ENCODE results near the gene MRNIP. TPM values are rescaled to one million over a fixed set of nuclear protein-coding genes. Genes with fewer than 3 reads are reported as not detected.

Gene MRNIP
- total and polyA plus RNA-seq, 2 of the 4 experiments (the other 2 are of a cell fraction): 6.6 to 24.7 TPM

DNA sequence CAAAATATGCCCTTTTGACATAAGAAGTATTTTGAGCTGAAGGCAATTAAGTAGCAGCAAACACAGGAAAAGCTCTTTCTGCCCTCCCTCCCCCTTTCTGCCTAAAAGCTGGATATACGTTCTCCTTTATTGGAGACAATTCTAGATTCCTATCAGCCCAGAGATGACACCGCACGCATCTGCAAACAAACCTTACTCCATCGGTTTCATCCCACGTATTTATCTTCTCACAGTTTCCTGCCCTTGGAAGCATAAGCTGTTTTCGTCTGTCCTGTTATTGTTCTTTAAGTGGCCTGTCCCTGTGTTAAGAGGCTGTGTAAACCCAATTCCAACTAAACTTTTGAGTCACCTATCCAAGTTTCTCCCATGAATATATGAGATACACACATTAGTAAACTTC lies 37.2 kb upstream of the MRNIP start:
- CTCF ChIA-PET: no interaction called here
- intact Hi-C loops (cut with micrococcal nuclease) (no loop called here), in situ Hi-C loops (cut with MboI; ENCODE audit: low sequenced_read_pairs) (no loop called here), dilution Hi-C loops (cut with HindIII; ENCODE audit: low sequenced_read_pairs, unreplicated experiment) (no loop called here)
- H2BK20ac ChIP-seq (ENCODE audit: low read depth, low read length): no peak overlapping the region
- H3K9me3 ChIP-seq (ENCODE audit: control insufficient read depth, insufficient read depth, low read length): no peaks in the 10 kb centered on the region
- no peak for DNase-seq
- no peak for ATAC-seq (ENCODE audit: low read depth)
- POLR2A ChIA-PET (ENCODE audit: unreplicated experiment): no interaction called here
- H2BK15ac ChIP-seq (ENCODE audit: low read depth, low read length): no peak overlapping the region
- H3K4me2 ChIP-seq (ENCODE audit: low read depth, low read length): no peak overlapping the region
- H3K79me1 ChIP-seq (ENCODE audit: low read depth in 1 of 2, low read length in 2 of 2): peaks cover 17 to 24% of the 10 kb centered on the region in 2 experiments
- no peak overlapping the region for H4K5ac ChIP-seq (ENCODE audit: low read depth, low read length)
- H3K27me3 ChIP-seq (ENCODE audit: control insufficient read depth, insufficient read depth, low read length): no peaks in the 10 kb centered on the region
- BruUV-seq (replicated peaks): no TSS peak
- H2AFZ ChIP-seq (replicated peaks; ENCODE audit: low read length, poor library complexity): no peak overlapping the region
- no peak overlapping the region for H3K4me3 ChIP-seq (ENCODE audit: insufficient read depth, low read depth, low read length)
- no peak overlapping the region for H3K9ac ChIP-seq (ENCODE audit: low read depth, low read length)
- no peak overlapping the region for H4K91ac ChIP-seq (ENCODE audit: insufficient read depth, low read depth, low read length)
- H2AK9ac ChIP-seq (replicated peaks; ENCODE audit: low read depth, low read length, poor library complexity): no peak overlapping the region
- H3K36me3 ChIP-seq (ENCODE audit: control insufficient read depth, insufficient read depth, low read length): peaks cover 78% of the 10 kb centered on the region
- TF ChIP-seq CEBPB (IDR thresholded peaks at IDR 0.05; ENCODE audit: low read depth, low read length) (no peak), NFE2L2 (IDR thresholded peaks at IDR 0.05; ENCODE audit: low read depth, low read length) (no peak), FOS (IDR thresholded peaks at IDR 0.05; ENCODE audit: low read depth, low read length) (no peak), MXI1 (IDR thresholded peaks at IDR 0.05; ENCODE audit: borderline replicate concordance, low read depth, low read length) (no peak), RCOR1 (IDR thresholded peaks at IDR 0.05; ENCODE audit: insufficient replicate concordance, low read length) (no peak), MAFK (IDR thresholded peaks at IDR 0.05; ENCODE audit: low read depth, low read length) (no peak), RAD21 (IDR thresholded peaks at IDR 0.05; ENCODE audit: low read length) (no peak), RFX5 (IDR thresholded peaks at IDR 0.05; ENCODE audit: low read depth, low read length) (no peak), BHLHE40 (IDR thresholded peaks at IDR 0.05; ENCODE audit: low read depth, low read length) (no peak), POLR2A (IDR thresholded peaks at IDR 0.05; ENCODE audit: low read depth, low read length) (no peak), CHD1 (IDR thresholded peaks at IDR 0.05; ENCODE audit: low read depth, low read length) (no peak), SMC3 (IDR thresholded peaks at IDR 0.05; ENCODE audit: low read depth, low read length) (no peak)
- TF ChIP-seq, protein P1, sequence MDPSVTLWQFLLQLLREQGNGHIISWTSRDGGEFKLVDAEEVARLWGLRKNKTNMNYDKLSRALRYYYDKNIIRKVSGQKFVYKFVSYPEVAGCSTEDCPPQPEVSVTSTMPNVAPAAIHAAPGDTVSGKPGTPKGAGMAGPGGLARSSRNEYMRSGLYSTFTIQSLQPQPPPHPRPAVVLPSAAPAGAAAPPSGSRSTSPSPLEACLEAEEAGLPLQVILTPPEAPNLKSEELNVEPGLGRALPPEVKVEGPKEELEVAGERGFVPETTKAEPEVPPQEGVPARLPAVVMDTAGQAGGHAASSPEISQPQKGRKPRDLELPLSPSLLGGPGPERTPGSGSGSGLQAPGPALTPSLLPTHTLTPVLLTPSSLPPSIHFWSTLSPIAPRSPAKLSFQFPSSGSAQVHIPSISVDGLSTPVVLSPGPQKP (IDR thresholded peaks at IDR 0.05; ENCODE audit: borderline replicate concordance, low read depth, low read length): no peak
- TF ChIP-seq, protein P2, sequence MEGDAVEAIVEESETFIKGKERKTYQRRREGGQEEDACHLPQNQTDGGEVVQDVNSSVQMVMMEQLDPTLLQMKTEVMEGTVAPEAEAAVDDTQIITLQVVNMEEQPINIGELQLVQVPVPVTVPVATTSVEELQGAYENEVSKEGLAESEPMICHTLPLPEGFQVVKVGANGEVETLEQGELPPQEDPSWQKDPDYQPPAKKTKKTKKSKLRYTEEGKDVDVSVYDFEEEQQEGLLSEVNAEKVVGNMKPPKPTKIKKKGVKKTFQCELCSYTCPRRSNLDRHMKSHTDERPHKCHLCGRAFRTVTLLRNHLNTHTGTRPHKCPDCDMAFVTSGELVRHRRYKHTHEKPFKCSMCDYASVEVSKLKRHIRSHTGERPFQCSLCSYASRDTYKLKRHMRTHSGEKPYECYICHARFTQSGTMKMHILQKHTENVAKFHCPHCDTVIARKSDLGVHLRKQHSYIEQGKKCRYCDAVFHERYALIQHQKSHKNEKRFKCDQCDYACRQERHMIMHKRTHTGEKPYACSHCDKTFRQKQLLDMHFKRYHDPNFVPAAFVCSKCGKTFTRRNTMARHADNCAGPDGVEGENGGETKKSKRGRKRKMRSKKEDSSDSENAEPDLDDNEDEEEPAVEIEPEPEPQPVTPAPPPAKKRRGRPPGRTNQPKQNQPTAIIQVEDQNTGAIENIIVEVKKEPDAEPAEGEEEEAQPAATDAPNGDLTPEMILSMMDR (conservative IDR thresholded peaks at IDR 0.05; ENCODE audit: low read depth, low read length): no peak
- H3K14ac ChIP-seq (replicated peaks; ENCODE audit: low read depth, low read length): no peak overlapping the region
- no peak overlapping the region for H4K8ac ChIP-seq (ENCODE audit: low read depth in 2 of 2, low read length in 2 of 2)
- no peak overlapping the region for H2AK5ac ChIP-seq (ENCODE audit: low read depth, low read length)
- 0 out of 2 replicates have a peak, but pooled peaks cover 4% of the 10 kb centered on the region for H3K9me1 ChIP-seq (ENCODE audit: insufficient read depth, low read length)
- H2BK5ac ChIP-seq (ENCODE audit: low read depth, low read length, poor library complexity, severe bottlenecking): no peak overlapping the region
- WGBS, 2 experiments (ENCODE audit: extremely low coverage in 2 of 2, insufficient read length in 1 of 2): no CpG with 5 or more reads among the region's 6 CpGs
- no peak overlapping the region for H3K27ac ChIP-seq (ENCODE audit: insufficient read depth, low read length)
- H4K20me1 ChIP-seq (ENCODE audit: insufficient read depth, low read length): peaks cover 13% of the 10 kb centered on the region; the same call in 1 of the 2 replicates
- no peak overlapping the region for H2BK120ac ChIP-seq (ENCODE audit: low read depth, low read length)
- H3K18ac ChIP-seq (ENCODE audit: low read depth, low read length): no peak overlapping the region
- H3K23ac ChIP-seq (ENCODE audit: low read depth, low read length): no peak overlapping the region
- no peaks in the 10 kb centered on the region for H3K4me1 ChIP-seq (ENCODE audit: control insufficient read depth, insufficient read depth, low read length)
- H3K56ac ChIP-seq (ENCODE audit: extremely low read depth, insufficient read depth, low read length): no peak overlapping the region
- H3K4ac ChIP-seq (ENCODE audit: low read depth, low read length): no peak overlapping the region

Measured in IMR-90 (cell line).